Measurements from ENCODE around the gene ITPRIP. TPM values are rescaled to one million over a fixed set of nuclear protein-coding genes. Genes with fewer than 3 reads are reported as not detected.
A peak's percentile ranks its signal among the peaks of the same experiment; 100 is the strongest.

ITPRIP gene
- total RNA-seq, 1 experiment from 2014 or later: 22.5 TPM

DNA sequence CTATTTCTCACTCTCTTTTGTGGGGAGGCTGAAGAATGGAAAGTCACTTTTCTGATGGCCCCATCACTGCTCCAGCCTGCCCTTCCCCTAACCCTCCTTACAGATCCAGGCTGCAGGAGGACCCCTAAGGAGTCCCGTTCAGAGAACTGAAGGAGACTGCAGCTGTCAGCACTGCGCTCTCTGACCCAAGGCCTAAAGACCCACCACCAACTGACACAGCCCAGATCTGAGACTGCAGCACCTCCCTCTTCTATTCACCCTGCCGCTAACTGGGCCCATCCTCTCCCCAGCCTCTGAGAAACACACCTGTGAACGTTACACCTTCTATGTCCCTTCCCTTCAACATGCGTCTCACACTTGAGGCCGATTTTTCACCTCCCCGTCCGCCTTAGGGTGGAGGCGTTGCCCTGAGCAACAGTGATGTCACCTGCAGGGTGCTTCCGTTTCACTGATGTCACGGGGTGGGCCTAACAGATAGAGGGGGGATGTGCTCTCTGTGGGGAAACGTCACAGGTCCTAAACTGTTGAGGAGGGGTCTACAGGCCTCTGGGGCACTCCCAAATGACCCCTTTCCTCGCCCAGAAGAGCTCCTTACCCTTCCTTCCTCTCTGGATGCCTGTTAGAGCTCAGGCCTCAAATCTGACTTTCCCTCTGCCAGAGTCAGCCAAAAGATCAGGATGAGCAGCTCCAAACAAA lies 5.1 kb downstream of the ITPRIP start:
- Histone ChIP-seq H3K23me2 (ENCODE audit: insufficient read length, low read depth, low read length, poor library complexity, severe bottlenecking) (peaks cover 7% of the 10 kb centered on the region), H3K4ac (ENCODE audit: low read depth, low read length) (no peak overlapping the region), H4K5ac (ENCODE audit: insufficient read length, low read depth, low read length) (no peak overlapping the region), H3K9ac (ENCODE audit: extremely low read depth, insufficient read length, low read length) (no peak overlapping the region), H3K18ac (ENCODE audit: insufficient read length, low read depth, low read length) (no peak overlapping the region), H2AFZ (ENCODE audit: low read length) (no peak overlapping the region), H3K79me1 (ENCODE audit: insufficient read depth, low read depth, low read length, poor library complexity, severe bottlenecking) (no peaks in the 10 kb centered on the region), H2BK5ac (ENCODE audit: insufficient read length, low read length) (no peak overlapping the region), H2BK20ac (ENCODE audit: low read depth, low read length, poor library complexity, severe bottlenecking) (no peak overlapping the region), H4K91ac (ENCODE audit: insufficient read length, low read depth, low read length) (no peak overlapping the region), H4K20me1 (ENCODE audit: control insufficient read depth, insufficient read depth, insufficient read length) (peaks cover 3% of the 10 kb centered on the region), H2AK5ac (ENCODE audit: insufficient read length, low read length) (no peak overlapping the region), H3K79me2 (ENCODE audit: insufficient read depth, low read length) (peaks cover 33% of the 10 kb centered on the region; the same call in 1 of the 2 replicates), H3K9me3 (ENCODE audit: control insufficient read depth, low read depth, low read length) (no peaks in the 10 kb centered on the region), H3K27me3 (ENCODE audit: insufficient read depth, low read length) (no peaks in the 10 kb centered on the region), H3K4me2 (ENCODE audit: insufficient read depth, insufficient read length, low read length) (no peak overlapping the region), H2BK120ac (ENCODE audit: low read depth, low read length, poor library complexity, severe bottlenecking) (no peak overlapping the region), H4K8ac (replicated peaks; ENCODE audit: insufficient read length, low read depth, low read length) (no peak overlapping the region), H3K4me1 (ENCODE audit: insufficient read depth, low read length) (peaks cover 39% of the 10 kb centered on the region; the same call in 1 of the 2 replicates), H3K27ac (ENCODE audit: insufficient read length, low read depth, low read length) (no peak overlapping the region), H3K56ac (ENCODE audit: insufficient read length, low read depth, low read length) (no peak overlapping the region), H3K14ac (ENCODE audit: insufficient read depth, low read length) (no peak overlapping the region), H3T11ph (ENCODE audit: low read length) (no peak overlapping the region), H3K23ac (ENCODE audit: insufficient read length, low read depth, low read length) (no peak overlapping the region), H2BK15ac (ENCODE audit: low read depth, low read length) (no peak overlapping the region), H2BK12ac (ENCODE audit: insufficient read length, low read depth, low read length) (no peak overlapping the region)
- TF ChIP-seq, protein P1, sequence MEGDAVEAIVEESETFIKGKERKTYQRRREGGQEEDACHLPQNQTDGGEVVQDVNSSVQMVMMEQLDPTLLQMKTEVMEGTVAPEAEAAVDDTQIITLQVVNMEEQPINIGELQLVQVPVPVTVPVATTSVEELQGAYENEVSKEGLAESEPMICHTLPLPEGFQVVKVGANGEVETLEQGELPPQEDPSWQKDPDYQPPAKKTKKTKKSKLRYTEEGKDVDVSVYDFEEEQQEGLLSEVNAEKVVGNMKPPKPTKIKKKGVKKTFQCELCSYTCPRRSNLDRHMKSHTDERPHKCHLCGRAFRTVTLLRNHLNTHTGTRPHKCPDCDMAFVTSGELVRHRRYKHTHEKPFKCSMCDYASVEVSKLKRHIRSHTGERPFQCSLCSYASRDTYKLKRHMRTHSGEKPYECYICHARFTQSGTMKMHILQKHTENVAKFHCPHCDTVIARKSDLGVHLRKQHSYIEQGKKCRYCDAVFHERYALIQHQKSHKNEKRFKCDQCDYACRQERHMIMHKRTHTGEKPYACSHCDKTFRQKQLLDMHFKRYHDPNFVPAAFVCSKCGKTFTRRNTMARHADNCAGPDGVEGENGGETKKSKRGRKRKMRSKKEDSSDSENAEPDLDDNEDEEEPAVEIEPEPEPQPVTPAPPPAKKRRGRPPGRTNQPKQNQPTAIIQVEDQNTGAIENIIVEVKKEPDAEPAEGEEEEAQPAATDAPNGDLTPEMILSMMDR (conservative IDR thresholded peaks at IDR 0.05): no peak
- Mint-ChIP-seq H3K27me3 (ENCODE audit: low read depth) (no peaks in the 10 kb centered on the region; the same call in 1 of the 2 replicates), H3K4me3 (peak overlapping the region in 1 of 2 experiments; percentile 55; a peak in 2 of 5 replicates), H3K36me3 (ENCODE audit: insufficient read depth in 1 of 3, low read depth in 3 of 3) (peaks cover 2 to 5% (median 3%) of the 10 kb centered on the region in 3 experiments; a peak in 3 of 7 replicates), H3K27ac (peak overlapping the region; percentile 72 to 91 (median 88)), H3K9me3 (no peaks in the 10 kb centered on the region), H3K4me1 (peaks cover 79 to 83% of the 10 kb centered on the region in 2 experiments)
- no CpG with 5 or more reads among the region's 13 CpGs for WGBS (ENCODE audit: extremely low coverage, insufficient read length, low lambda C conversion rate)
- DNase-seq: no peak
